Measurements from ENCODE around the gene MAFF. TPM values are rescaled to one million over a fixed set of nuclear protein-coding genes. Genes with fewer than 3 reads are reported as not detected.

The MAFF gene
- total RNA-seq, 1 experiment from 2014 or later, result 4.6 TPM

DNA sequence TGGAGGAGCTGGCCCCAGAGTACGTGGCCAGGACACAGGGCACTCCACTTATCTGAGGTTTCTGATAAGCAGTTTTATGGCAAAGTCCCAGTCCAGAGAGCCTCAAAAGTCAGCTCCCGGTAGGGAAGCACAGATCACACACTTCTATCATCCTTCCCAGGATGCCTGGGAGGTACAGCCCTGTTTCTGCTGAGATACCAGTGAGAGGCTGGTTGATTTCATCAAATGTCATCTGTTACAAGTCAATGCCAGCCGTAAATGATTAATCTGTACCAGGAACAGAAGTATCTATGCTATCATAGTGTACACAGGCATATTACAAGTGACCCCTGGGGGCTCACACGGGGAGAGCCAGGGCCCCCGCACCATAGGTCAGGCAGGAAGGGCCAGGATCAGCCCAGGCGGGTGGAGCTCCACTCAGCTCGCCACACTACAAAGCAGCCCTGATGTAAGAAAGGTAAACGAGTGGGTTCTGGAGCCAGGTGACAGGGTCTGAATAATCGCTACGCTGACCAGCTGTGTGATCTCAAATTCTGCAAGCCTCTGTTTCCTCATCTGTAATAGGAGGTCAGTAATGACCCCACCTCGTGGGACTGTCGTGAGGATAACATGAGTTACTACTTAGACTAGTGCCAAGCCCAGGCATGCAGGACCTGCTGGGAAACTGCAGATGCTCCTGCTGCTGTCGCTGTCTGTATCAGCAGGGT is 37.8 kb upstream of the MAFF start:
- Mint-ChIP-seq H3K4me1 (peaks cover 3% of the 10 kb centered on the region; the same call in 1 of the 2 replicates), H3K27me3 (ENCODE audit: low read depth) (no peaks in the 10 kb centered on the region), H3K27ac (peak overlapping the region; percentile 89), H3K9me3 (no peaks in the 10 kb centered on the region), H3K36me3 (peaks cover 14% of the 10 kb centered on the region), H3K4me3 (no peak overlapping the region)
- DNase-seq (ENCODE audit: low spot score), result no peak
- ChIA-PET CTCF (interaction anchor here (1.3 kb wide), 2 partner anchors 50 to 60 kb away, joined by 5 to 9 read pairs; no protein-coding TSS in a partner anchor), POLR2A (no interaction called here)
- ATAC-seq, result no peak
- TF ChIP-seq ATF6 (CRISPR knock-in tag; IDR thresholded peaks at IDR 0.05) (no peak), GABPB1 (CRISPR knock-in tag; IDR thresholded peaks at IDR 0.05) (0 out of 2 replicates have a peak, but pooled peaks have one; percentile 38)
- TF ChIP-seq, protein P1, sequence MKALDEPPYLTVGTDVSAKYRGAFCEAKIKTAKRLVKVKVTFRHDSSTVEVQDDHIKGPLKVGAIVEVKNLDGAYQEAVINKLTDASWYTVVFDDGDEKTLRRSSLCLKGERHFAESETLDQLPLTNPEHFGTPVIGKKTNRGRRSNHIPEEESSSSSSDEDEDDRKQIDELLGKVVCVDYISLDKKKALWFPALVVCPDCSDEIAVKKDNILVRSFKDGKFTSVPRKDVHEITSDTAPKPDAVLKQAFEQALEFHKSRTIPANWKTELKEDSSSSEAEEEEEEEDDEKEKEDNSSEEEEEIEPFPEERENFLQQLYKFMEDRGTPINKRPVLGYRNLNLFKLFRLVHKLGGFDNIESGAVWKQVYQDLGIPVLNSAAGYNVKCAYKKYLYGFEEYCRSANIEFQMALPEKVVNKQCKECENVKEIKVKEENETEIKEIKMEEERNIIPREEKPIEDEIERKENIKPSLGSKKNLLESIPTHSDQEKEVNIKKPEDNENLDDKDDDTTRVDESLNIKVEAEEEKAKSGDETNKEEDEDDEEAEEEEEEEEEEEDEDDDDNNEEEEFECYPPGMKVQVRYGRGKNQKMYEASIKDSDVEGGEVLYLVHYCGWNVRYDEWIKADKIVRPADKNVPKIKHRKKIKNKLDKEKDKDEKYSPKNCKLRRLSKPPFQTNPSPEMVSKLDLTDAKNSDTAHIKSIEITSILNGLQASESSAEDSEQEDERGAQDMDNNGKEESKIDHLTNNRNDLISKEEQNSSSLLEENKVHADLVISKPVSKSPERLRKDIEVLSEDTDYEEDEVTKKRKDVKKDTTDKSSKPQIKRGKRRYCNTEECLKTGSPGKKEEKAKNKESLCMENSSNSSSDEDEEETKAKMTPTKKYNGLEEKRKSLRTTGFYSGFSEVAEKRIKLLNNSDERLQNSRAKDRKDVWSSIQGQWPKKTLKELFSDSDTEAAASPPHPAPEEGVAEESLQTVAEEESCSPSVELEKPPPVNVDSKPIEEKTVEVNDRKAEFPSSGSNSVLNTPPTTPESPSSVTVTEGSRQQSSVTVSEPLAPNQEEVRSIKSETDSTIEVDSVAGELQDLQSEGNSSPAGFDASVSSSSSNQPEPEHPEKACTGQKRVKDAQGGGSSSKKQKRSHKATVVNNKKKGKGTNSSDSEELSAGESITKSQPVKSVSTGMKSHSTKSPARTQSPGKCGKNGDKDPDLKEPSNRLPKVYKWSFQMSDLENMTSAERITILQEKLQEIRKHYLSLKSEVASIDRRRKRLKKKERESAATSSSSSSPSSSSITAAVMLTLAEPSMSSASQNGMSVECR (CRISPR knock-in tag; IDR thresholded peaks at IDR 0.05; ENCODE audit: borderline replicate concordance), result no peak
- TF ChIP-seq, protein P2, sequence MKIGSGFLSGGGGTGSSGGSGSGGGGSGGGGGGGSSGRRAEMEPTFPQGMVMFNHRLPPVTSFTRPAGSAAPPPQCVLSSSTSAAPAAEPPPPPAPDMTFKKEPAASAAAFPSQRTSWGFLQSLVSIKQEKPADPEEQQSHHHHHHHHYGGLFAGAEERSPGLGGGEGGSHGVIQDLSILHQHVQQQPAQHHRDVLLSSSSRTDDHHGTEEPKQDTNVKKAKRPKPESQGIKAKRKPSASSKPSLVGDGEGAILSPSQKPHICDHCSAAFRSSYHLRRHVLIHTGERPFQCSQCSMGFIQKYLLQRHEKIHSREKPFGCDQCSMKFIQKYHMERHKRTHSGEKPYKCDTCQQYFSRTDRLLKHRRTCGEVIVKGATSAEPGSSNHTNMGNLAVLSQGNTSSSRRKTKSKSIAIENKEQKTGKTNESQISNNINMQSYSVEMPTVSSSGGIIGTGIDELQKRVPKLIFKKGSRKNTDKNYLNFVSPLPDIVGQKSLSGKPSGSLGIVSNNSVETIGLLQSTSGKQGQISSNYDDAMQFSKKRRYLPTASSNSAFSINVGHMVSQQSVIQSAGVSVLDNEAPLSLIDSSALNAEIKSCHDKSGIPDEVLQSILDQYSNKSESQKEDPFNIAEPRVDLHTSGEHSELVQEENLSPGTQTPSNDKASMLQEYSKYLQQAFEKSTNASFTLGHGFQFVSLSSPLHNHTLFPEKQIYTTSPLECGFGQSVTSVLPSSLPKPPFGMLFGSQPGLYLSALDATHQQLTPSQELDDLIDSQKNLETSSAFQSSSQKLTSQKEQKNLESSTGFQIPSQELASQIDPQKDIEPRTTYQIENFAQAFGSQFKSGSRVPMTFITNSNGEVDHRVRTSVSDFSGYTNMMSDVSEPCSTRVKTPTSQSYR (CRISPR knock-in tag; IDR thresholded peaks at IDR 0.05), result no peak
- TF ChIP-seq, protein P3, sequence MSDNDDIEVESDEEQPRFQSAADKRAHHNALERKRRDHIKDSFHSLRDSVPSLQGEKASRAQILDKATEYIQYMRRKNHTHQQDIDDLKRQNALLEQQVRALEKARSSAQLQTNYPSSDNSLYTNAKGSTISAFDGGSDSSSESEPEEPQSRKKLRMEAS (CRISPR knock-in tag; IDR thresholded peaks at IDR 0.05), result no peak
- TF ChIP-seq, protein P4, sequence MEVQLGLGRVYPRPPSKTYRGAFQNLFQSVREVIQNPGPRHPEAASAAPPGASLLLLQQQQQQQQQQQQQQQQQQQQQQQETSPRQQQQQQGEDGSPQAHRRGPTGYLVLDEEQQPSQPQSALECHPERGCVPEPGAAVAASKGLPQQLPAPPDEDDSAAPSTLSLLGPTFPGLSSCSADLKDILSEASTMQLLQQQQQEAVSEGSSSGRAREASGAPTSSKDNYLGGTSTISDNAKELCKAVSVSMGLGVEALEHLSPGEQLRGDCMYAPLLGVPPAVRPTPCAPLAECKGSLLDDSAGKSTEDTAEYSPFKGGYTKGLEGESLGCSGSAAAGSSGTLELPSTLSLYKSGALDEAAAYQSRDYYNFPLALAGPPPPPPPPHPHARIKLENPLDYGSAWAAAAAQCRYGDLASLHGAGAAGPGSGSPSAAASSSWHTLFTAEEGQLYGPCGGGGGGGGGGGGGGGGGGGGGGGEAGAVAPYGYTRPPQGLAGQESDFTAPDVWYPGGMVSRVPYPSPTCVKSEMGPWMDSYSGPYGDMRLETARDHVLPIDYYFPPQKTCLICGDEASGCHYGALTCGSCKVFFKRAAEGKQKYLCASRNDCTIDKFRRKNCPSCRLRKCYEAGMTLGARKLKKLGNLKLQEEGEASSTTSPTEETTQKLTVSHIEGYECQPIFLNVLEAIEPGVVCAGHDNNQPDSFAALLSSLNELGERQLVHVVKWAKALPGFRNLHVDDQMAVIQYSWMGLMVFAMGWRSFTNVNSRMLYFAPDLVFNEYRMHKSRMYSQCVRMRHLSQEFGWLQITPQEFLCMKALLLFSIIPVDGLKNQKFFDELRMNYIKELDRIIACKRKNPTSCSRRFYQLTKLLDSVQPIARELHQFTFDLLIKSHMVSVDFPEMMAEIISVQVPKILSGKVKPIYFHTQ (CRISPR knock-in tag; IDR thresholded peaks at IDR 0.05), result no peak

DNA sequence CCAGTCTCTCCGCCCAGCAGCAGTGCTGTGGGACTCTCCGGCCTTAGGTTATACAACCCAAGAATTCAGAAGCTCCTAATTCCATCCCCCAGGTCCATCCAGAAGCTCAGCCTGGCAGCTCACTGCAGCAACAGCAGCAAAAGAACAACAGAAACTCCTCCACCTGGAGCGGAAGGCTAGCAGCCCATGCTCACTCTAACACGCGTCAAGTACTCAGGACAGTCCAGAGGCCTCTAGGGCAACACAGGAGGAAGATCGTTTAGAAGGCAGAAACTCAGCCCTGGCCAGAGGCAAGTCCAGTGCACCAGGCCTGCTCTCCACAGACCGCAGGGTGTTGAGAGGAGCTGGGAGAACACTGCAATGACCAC is 37.3 kb upstream of the MAFF start:
- peaks cover 3% of the 10 kb centered on the region; the same call in 1 of the 2 replicates for H3K4me1 Mint-ChIP-seq
- peak overlapping the region; percentile 89 for H3K27ac Mint-ChIP-seq
- ChIA-PET POLR2A (no interaction called here), CTCF (interaction anchor here (1.1 to 1.3 kb wide), 3 partner anchors 50 to 112 kb away, joined by 3 to 9 read pairs (median 5); no protein-coding TSS in a partner anchor)
- peaks cover 14% of the 10 kb centered on the region for H3K36me3 Mint-ChIP-seq
- ATAC-seq (no peak), DNase-seq (ENCODE audit: low spot score) (no peak)
- no peaks in the 10 kb centered on the region for H3K27me3 Mint-ChIP-seq (ENCODE audit: low read depth)
- no peak overlapping the region for H3K4me3 Mint-ChIP-seq
- no peaks in the 10 kb centered on the region for H3K9me3 Mint-ChIP-seq
- TF ChIP-seq JAZF1 (CRISPR knock-in tag; IDR thresholded peaks at IDR 0.05), result no peak
- no peak for TF ChIP-seq ELF4 (CRISPR knock-in tag; IDR thresholded peaks at IDR 0.05; ENCODE audit: low read depth)
- TF ChIP-seq, protein P5, sequence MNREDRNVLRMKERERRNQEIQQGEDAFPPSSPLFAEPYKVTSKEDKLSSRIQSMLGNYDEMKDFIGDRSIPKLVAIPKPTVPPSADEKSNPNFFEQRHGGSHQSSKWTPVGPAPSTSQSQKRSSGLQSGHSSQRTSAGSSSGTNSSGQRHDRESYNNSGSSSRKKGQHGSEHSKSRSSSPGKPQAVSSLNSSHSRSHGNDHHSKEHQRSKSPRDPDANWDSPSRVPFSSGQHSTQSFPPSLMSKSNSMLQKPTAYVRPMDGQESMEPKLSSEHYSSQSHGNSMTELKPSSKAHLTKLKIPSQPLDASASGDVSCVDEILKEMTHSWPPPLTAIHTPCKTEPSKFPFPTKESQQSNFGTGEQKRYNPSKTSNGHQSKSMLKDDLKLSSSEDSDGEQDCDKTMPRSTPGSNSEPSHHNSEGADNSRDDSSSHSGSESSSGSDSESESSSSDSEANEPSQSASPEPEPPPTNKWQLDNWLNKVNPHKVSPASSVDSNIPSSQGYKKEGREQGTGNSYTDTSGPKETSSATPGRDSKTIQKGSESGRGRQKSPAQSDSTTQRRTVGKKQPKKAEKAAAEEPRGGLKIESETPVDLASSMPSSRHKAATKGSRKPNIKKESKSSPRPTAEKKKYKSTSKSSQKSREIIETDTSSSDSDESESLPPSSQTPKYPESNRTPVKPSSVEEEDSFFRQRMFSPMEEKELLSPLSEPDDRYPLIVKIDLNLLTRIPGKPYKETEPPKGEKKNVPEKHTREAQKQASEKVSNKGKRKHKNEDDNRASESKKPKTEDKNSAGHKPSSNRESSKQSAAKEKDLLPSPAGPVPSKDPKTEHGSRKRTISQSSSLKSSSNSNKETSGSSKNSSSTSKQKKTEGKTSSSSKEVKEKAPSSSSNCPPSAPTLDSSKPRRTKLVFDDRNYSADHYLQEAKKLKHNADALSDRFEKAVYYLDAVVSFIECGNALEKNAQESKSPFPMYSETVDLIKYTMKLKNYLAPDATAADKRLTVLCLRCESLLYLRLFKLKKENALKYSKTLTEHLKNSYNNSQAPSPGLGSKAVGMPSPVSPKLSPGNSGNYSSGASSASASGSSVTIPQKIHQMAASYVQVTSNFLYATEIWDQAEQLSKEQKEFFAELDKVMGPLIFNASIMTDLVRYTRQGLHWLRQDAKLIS (CRISPR knock-in tag; IDR thresholded peaks at IDR 0.05; ENCODE audit: borderline replicate concordance), result no peak
- TF ChIP-seq OVOL2 (CRISPR knock-in tag; IDR thresholded peaks at IDR 0.05; ENCODE audit: borderline replicate concordance), result no peak
- TF ChIP-seq MXD4 (CRISPR knock-in tag; IDR thresholded peaks at IDR 0.05; ENCODE audit: borderline replicate concordance), result no peak
- TF ChIP-seq ZNF425 (CRISPR knock-in tag; conservative IDR thresholded peaks at IDR 0.05), result no peak
- TF ChIP-seq ZNF138 (CRISPR knock-in tag; conservative IDR thresholded peaks at IDR 0.05), result no peak
- no peak for TF ChIP-seq CREB1 (CRISPR knock-in tag; IDR thresholded peaks at IDR 0.05)
